Measurements from ENCODE around the gene ITGA1. TPM values are rescaled to one million over a fixed set of nuclear protein-coding genes. Genes with fewer than 3 reads are reported as not detected.
"Not testable (repeated sequence)": the region's sequence is repeated elsewhere in the genome, so short reads cannot be mapped to it uniquely, and the experiment has no call there.

ITGA1 gene
- total RNA-seq, 1 experiment from 2014 or later = 16.0 TPM

DNA sequence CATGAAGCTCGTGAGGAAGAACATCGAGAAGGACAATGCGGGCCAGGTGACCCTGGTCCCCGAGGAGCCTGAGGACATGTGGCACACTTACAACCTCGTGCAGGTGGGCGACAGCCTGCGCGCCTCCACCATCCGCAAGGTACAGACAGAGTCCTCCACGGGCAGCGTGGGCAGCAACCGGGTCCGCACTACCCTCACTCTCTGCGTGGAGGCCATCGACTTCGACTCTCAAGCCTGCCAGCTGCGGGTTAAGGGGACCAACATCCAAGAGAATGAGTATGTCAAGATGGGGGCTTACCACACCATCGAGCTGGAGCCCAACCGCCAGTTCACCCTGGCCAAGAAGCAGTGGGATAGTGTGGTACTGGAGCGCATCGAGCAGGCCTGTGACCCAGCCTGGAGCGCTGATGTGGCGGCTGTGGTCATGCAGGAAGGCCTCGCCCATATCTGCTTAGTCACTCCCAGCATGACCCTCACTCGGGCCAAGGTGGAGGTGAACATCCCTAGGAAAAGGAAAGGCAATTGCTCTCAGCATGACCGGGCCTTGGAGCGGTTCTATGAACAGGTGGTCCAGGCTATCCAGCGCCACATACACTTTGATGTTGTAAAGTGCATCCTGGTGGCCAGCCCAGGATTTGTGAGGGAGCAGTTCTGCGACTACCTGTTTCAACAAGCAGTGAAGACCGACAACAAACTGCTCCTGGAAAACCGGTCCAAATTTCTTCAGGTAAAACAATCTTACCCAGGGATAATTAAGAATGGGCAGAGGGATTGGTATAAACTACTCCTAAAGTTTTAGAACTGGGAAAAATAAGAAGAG, 12.9 kb downstream of the ITGA1 start:
- peak; percentile 68 for DNase-seq (ENCODE audit: low spot score)

DNA sequence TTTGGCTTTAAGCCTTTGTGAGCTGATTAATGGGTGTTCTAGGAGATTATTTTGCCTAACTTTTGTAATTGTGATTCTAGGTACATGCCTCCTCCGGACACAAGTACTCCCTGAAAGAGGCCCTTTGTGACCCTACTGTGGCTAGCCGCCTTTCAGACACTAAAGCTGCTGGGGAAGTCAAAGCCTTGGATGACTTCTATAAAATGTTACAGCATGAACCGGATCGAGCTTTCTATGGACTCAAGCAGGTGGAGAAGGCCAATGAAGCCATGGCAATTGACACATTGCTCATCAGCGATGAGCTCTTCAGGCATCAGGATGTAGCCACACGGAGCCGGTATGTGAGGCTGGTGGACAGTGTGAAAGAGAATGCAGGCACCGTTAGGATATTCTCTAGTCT, 13.6 kb downstream of the ITGA1 start:
- DNase-seq (ENCODE audit: low spot score) = no peak

DNA sequence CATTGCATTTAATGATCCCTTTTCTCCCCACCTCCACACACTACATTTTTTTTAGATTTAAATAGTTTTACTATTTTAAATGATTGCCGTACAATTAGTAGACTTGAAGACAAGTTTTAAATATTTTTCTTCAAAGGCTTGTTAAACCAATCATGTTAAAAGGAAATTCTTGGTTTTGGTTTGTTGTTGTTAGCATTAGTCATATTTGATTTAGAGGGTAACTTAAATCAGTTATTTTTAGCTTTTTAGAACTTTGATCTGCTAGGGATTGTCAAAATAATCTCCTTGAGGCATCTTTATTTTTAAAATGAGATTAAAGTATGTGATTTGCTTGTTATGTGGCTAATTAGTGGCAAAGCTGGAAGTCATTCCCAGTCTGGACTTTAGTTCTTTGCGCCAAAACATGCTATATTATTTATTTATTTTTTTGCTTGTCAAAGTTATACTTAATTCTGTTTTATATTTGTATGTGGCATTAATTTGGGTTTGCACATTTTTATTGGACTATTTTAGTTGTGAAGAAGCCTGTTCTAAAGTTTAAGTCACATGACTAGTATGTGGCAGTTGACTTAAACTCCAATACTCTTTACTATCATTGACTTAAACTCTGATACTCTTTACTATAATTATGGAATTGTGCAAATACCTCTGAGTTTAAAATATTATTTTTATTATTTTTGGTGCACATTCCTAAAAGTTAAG, 14.7 kb downstream of the ITGA1 start:
- DNase-seq (ENCODE audit: low spot score) = no peak

- no peak for DNase-seq (ENCODE audit: low spot score)
These were observed 15.2 kb downstream of the ITGA1 start for GRCh38 chr5:52802974-52803336.

DNA sequence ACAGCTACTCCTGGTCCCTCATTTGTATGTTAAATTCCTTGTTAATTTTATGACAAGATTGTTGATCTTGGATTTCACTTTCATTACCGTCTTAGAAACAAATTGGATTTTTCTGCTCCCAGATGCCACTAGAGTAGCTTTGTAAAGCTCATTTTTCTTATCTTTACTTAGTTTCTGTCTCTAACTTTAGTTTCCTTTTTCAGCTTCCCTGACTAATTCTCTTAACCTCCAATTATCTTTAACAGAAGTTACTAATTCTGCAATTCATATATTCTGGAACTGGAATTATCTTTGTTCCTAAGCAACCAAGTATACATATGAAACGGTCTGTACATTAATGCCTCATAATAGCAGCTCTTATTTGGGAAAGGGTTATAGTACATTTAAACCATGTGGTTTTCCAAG, 16.7 kb downstream of the ITGA1 start:
- DNase-seq (ENCODE audit: low spot score) = no peak

- no peak for DNase-seq (ENCODE audit: low spot score)
These were observed 17.3 kb downstream of the ITGA1 start for GRCh38 chr5:52804981-52805380.

DNA sequence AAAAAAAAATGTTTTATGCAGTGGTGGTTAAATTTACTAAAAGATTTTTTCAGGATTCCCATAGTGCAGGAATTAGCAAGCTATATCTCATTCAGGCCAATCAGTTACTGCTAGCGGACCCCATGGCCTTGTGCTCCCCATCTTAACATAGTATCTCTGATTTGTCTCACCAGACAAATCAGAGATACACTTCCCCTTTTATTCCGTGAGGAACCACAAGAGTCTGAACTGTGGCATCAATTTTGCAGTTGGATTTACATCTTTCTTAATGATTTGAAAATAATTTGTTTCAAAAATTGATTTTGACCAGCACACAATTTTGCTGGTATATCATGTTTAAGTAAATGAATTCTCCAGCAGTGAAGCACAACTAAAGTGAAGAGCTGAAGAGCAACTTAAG, 17.9 kb downstream of the ITGA1 start:
- no peak for DNase-seq (ENCODE audit: low spot score)

- DNase-seq (ENCODE audit: low spot score) = no peak
These were observed 19.3 kb downstream of the ITGA1 start for GRCh38 chr5:52807037-52807436.

- DNase-seq (ENCODE audit: low spot score) = no peak
These were observed 20.0 kb downstream of the ITGA1 start for GRCh38 chr5:52807723-52808122.

DNA sequence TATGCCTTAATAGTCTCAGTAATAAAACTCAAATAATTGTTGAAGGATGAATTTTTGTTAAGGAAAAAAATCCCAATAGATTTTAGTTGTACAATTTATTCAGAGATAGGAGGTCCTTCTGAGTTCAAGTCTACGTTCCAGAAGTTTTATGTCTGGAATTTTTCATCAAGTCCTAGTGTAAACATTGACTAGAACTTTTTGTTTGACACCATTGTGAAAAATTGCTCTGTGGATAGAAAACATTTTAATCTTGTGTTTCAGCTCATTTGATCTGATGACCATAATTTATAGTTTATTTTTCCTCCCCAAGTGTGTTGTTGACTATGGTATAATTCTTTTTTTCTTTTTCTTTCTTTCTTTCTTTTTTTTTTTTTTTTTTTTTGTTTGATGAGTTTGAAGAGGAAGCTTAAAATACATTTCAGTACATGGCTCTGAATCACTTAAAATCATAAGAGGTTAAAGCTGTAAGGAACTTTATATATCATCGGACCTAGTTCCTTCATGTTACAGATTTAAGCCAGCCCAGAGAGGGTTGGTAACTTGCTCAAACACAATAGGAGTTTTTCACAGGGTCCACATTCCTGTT, 20.7 kb downstream of the ITGA1 start:
- DNase-seq (ENCODE audit: low spot score) = no peak

DNA sequence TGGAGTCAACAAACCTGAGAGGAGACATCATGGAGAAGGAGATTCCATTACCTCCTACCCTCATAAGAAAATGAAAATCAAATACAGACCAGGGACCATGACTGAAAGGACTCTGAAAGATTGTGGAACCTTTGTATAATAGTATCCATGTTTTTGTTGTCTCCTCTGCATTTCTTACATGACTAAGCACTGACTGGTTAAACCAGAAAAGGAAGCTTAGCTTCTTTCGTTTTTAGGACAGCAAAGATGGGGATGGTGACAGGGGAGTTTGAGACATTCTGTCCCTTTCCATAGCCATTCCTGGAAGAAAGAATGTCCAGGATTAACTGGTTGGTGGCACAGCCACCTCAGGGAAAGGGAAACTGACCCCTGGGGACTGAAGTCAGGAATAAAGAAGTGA, 22.2 kb downstream of the ITGA1 start:
- peak; percentile 36 for DNase-seq (ENCODE audit: low spot score)

- no peak for DNase-seq (ENCODE audit: low spot score)
These were observed 22.7 kb downstream of the ITGA1 start for GRCh38 chr5:52810426-52810825.

- peak; percentile 20 for DNase-seq (ENCODE audit: low spot score)
These were observed 23.5 kb downstream of the ITGA1 start for GRCh38 chr5:52811067-52811749.

DNA sequence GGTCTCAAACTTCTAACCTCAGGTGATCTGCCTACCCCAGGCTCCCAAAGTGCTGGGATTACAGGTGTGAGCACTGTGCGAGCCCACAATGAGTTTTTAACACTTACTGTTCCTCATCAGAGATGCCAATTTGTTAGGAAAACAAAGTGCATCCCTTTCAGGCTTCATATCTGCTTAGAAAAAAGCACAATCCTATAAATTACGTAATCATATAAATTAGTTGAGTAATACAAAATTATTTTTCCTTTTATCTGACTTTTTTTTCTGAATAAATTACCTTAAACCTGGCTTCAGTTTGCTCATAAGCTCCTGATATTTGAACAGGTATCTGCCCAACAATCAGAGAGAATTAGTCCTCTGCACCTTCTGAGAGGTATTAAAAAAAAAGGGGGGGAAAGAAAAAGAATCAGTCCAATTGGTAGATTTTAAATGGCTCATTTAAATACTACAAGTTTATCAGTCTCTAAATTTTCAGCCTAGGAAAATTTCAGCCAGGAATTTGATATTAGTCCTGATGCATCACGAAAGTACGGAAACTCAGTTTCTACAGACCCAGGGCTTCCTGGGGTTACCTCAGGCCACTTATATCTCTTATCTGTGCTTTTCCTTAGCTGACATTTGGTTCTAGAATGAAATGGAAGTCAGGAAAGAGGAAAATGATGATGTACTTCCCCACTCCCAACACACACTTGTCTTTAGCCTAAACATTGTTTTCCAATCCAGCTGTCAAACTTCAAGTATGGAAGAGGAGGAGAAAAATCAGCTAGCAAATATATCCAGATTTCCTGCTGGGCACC, 26.8 kb downstream of the ITGA1 start:
- DNase-seq (ENCODE audit: low spot score) = no peak

GRCh38 chr5:52817818-52818217, 30.1 kb downstream of the ITGA1 start:
- DNase-seq (ENCODE audit: low spot score) = no peak

- no peak for DNase-seq (ENCODE audit: low spot score)
These were observed 30.6 kb downstream of the ITGA1 start for GRCh38 chr5:52818360-52818759.

DNA sequence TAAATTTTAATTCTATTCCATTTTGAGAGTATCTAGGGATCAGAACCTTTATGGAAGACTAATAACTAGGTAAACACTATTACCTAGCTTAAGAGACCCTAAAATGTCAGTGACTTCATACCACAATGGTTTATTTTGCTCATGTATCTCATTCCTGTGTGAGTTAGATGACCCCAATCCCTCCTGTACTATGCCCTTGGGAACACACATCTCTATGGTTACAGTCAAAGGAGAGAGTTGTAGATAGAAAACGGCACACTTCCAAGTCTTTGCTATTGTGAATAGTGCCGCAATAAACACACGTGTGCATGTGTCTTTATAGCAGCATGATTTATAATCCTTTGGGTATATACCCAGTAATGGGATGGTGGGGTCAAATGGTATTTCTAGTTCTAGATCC, 31.1 kb downstream of the ITGA1 start:
- not testable (repeated sequence) for DNase-seq (ENCODE audit: low spot score)

- DNase-seq (ENCODE audit: low spot score) = no peak
These were observed 34.2 kb downstream of the ITGA1 start for GRCh38 chr5:52821901-52822300.

GRCh38 chr5:52822437-52822836, 34.7 kb downstream of the ITGA1 start:
- DNase-seq (ENCODE audit: low spot score) = no peak

GRCh38 chr5:52824827-52825226, 37.1 kb downstream of the ITGA1 start:
- DNase-seq (ENCODE audit: low spot score) = no peak

- DNase-seq (ENCODE audit: low spot score) = no peak
These were observed 38.1 kb downstream of the ITGA1 start for GRCh38 chr5:52825826-52826225.

- no peak for DNase-seq (ENCODE audit: low spot score)
These were observed 40.1 kb downstream of the ITGA1 start for GRCh38 chr5:52827815-52828214.
